HG03025 (cell line): ENCODE data around the gene FURIN.

Experiments used
- ATAC-seq: cut with Tn5 transposase; IDR thresholded peaks from one replicate; pipeline ENCODE4 v1.9.1; 2021; ENCODE audit warnings: mild to moderate bottlenecking, moderate library complexity; ENCODE audit not compliant: unreplicated experiment, low FRiP score

FURIN gene

GRCh38 chr15:90931828-90932659, 63.7 kb downstream of the FURIN start, which contains the start of gene HDDC3:
TSS of gene HDDC3 (minus strand) at chr15:90932549. CDS start at chr15:90932540, 9 bp downstream.
- peak; percentile 40 for ATAC-seq

DNA sequence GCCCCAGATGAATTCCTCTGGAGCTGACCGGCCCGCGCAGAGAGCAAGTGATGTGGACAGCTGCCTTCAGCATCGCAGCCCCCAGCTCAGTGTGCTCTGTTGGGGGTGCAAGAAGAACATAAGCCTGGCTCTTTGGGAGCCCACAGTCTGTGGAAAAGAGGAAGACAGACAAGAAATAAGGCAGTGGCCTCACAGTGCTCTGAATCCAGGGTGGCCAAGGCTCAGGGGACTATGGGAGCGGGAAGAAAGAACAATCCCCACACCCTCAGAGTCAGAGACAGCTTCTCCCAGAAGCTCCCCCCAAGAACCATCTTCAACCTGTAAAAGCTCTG, 64.2 kb downstream of the FURIN start:
- ATAC-seq = no peak
